Measurements from ENCODE around the gene OR10H2. TPM values are rescaled to one million over a fixed set of nuclear protein-coding genes. Genes with fewer than 3 reads are reported as not detected.
A peak's percentile ranks its signal among the peaks of the same experiment; 100 is the strongest.
"Not testable (repeated sequence)": the region's sequence is repeated elsewhere in the genome, so short reads cannot be mapped to it uniquely, and the experiment has no call there.

OR10H2 gene
- total RNA-seq, 3 donors from 2014 or later = not detected

GRCh38 chr19:15759962-15760565 is 32.2 kb downstream of the OR10H2 start:
- intact Hi-C loops (cut with DNase I, micrococcal nuclease) = no loop called here
- Histone ChIP-seq H3K36me3 (ENCODE audit: low read depth) (no peaks in the 10 kb centered on the region), H3K4me1 (ENCODE audit: low read depth) (no peaks in the 10 kb centered on the region), H3K4me3 (no peak overlapping the region), H3K9me3 (no peaks in the 10 kb centered on the region)
- ATAC-seq (peak; percentile 19), DNase-seq (peak in 2 of 3 donors; percentile 42 to 45)
- TF ChIP-seq, protein P1, sequence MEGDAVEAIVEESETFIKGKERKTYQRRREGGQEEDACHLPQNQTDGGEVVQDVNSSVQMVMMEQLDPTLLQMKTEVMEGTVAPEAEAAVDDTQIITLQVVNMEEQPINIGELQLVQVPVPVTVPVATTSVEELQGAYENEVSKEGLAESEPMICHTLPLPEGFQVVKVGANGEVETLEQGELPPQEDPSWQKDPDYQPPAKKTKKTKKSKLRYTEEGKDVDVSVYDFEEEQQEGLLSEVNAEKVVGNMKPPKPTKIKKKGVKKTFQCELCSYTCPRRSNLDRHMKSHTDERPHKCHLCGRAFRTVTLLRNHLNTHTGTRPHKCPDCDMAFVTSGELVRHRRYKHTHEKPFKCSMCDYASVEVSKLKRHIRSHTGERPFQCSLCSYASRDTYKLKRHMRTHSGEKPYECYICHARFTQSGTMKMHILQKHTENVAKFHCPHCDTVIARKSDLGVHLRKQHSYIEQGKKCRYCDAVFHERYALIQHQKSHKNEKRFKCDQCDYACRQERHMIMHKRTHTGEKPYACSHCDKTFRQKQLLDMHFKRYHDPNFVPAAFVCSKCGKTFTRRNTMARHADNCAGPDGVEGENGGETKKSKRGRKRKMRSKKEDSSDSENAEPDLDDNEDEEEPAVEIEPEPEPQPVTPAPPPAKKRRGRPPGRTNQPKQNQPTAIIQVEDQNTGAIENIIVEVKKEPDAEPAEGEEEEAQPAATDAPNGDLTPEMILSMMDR (IDR thresholded peaks at IDR 0.05) = peak; percentile 19

DNA sequence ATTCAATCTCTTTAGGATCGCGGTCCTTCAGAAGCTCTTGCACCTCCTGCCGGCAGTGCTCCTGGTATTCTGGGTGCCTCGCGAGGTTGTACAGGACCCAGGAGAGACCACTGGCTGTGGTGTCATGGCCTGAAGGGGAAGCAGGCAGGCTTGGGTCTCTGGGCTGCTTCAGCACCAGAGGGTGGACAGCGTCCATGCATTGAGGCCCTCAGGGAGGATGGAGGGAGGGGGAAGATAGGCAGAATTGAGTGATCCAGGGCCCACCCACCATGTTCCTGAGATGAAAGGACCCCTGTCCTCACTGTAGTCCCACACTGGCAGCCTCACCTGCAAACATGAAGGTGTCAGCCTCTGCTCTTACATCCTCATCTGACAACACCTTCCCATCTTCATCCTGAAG is 41.8 kb downstream of the OR10H2 start:
- Histone ChIP-seq H3K9me3 (no peaks in the 10 kb centered on the region), H3K36me3 (ENCODE audit: low read depth) (no peaks in the 10 kb centered on the region), H3K4me1 (ENCODE audit: low read depth) (no peaks in the 10 kb centered on the region), H3K4me3 (no peak overlapping the region)
- intact Hi-C loops (cut with DNase I, micrococcal nuclease) = no loop called here
- no peak for ATAC-seq
- TF ChIP-seq, protein P1 (IDR thresholded peaks at IDR 0.05) = no peak
- DNase-seq = peak in 1 of 3 donors; percentile 28

GRCh38 chr19:15774159-15774558 is 46.3 kb downstream of the OR10H2 start:
- DNase-seq; H3K36me3 ChIP-seq (ENCODE audit: low read depth); intact Hi-C loops (cut with DNase I, micrococcal nuclease): not testable (repeated sequence)

DNA sequence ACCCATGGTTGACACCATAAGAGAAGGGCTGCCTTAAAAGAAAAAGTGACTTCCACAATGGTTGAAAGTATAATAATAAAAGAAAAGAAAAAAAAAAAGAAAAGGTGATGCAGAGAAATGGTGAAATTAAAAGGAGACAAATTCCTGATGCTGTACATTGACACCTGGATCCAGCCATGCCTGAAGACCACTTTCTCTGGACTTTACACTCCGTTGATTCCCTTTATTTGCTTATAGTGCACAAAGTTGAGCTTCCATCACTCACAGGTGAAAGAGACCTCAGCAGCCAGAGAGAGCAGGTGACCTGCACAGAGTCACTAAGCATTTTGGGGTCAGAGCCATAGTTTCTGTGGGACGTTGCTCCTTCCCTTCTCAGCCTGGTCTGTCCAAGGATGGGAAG is 47.4 kb downstream of the OR10H2 start:
- TF ChIP-seq, protein P1 (IDR thresholded peaks at IDR 0.05) = no peak
- H3K9me3 ChIP-seq = no peaks in the 10 kb centered on the region
- H3K36me3 ChIP-seq (ENCODE audit: low read depth) = no peaks in the 10 kb centered on the region
- DNase-seq (no peak), ATAC-seq (no peak)
- no peak overlapping the region for H3K4me3 ChIP-seq
- intact Hi-C loops (cut with DNase I, micrococcal nuclease) = no loop called here
- H3K4me1 ChIP-seq (ENCODE audit: low read depth) = peaks cover under 1% of the 10 kb centered on the region

More at GRCh38 chr19:15774159-15774558, 46.3 kb downstream of the OR10H2 start:
- not testable (repeated sequence) for H3K9me3 ChIP-seq; ATAC-seq; H3K4me3 ChIP-seq; H3K4me1 ChIP-seq (ENCODE audit: low read depth)

- H3K36me3 ChIP-seq (ENCODE audit: low read depth) = no peaks in the 10 kb centered on the region
- intact Hi-C loops (cut with DNase I, micrococcal nuclease) = no loop called here
- DNase-seq (no peak), ATAC-seq (no peak)
- TF ChIP-seq, protein P1 (IDR thresholded peaks at IDR 0.05) = no peak
- peaks cover 9% of the 10 kb centered on the region for H3K4me1 ChIP-seq (ENCODE audit: low read depth)
- no peaks in the 10 kb centered on the region for H3K9me3 ChIP-seq
- no peak overlapping the region for H3K4me3 ChIP-seq
Observed at GRCh38 chr19:15776264-15776663, 48.4 kb downstream of the OR10H2 start.

DNA sequence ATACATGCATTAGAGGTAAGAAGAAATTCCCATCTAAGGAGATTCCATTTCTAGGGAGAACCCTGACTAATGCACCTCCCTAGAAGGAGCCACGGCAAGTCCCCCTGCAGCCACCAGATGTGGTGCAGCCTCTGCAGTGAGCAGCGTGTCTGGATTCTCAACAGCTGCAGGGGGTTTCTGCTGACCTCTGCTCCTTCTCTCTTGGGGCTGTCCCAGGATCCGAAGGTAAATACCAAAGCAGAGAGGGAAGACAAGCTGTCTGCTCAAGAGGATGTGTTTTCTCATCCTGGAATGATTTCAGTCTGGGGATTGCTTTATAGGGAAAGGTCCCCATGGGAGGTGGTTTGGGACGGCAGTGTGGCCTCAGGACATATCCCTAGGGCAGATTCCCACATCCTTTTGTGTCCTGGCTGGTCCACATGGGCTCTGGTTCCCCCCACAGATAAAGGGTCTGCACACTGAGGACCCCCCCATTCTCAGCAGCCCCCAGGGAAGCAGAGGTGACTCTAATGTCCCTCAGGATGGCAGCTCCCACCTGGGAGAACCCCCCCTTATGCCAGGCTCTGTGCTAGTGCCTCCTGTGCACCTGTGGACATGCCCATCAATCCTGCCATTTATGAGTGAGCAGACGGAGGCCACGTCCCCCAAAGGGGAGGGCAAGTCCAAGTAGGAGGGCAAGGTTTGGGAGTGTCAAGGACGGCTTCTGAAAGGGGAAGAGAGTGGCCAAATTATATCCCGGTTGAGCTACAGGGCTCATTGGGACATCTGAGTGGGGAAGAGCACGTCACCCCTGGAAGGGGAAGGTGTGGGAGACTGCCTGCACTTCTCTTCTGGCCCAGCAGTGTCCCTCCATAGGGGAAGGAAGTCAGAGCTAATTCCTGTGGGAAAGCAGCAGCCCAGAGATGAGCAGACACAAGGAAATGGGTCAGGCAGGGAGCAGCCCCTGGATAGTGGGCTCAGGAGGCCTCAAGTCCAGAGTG is 49.5 kb downstream of the OR10H2 start:
- ATAC-seq (peak; percentile 56), DNase-seq (no peak)
- Histone ChIP-seq H3K9me3 (no peaks in the 10 kb centered on the region), H3K36me3 (ENCODE audit: low read depth) (no peaks in the 10 kb centered on the region), H3K4me3 (no peak overlapping the region), H3K4me1 (ENCODE audit: low read depth) (peaks cover 9% of the 10 kb centered on the region)
- TF ChIP-seq, protein P1 (IDR thresholded peaks at IDR 0.05) = no peak
- intact Hi-C loops (cut with DNase I, micrococcal nuclease) = no loop called here

Data from mucosa of descending colon (tissue), 3 donors.